Karpas-422 (cell line): Measurements from ENCODE around the gene ZC3H14. TPM values are rescaled to one million over a fixed set of nuclear protein-coding genes. Genes with fewer than 3 reads are reported as not detected.

Experiments used
- DNase-seq: peaks from one replicate; pipeline ENCODE4 v3.0.0-alpha.2; 2015
- H2AFZ ChIP-seq: fragments of 200-600 bp; sonication (generic); 2 replicates; pipeline ENCODE4 v1.6.1; 2014; ENCODE audit warnings: antibody characterized with exemption, low read length, mixed read lengths
- H3K27ac ChIP-seq: fragments of 200-600 bp; sonication (generic); 2 replicates; pipeline ENCODE4 v1.5.1; 2014; ENCODE audit warnings: mild to moderate bottlenecking, low read length, moderate library complexity
- H3K27me3 ChIP-seq: fragments of 200-600 bp; sonication (generic); 2 replicates; pipeline ENCODE4 v1.6.1; 2014; ENCODE audit warnings: low read length, mixed read lengths
- H3K36me3 ChIP-seq: fragments of 200-600 bp; sonication (generic); 2 replicates; pipeline ENCODE4 v1.6.1; 2014; ENCODE audit warnings: low read length, mixed read lengths; ENCODE audit not compliant: insufficient read depth
- H3K4me1 ChIP-seq: fragments of 200-600 bp; sonication (generic); 2 replicates; pipeline ENCODE4 v1.6.1; 2014; ENCODE audit warnings: mild to moderate bottlenecking, low read length, mixed read lengths
- H3K4me2 ChIP-seq: fragments of 200-600 bp; sonication (generic); 2 replicates; pipeline ENCODE4 v1.6.1; 2014; ENCODE audit warnings: low read length, low read depth, mild to moderate bottlenecking; ENCODE audit not compliant: poor library complexity, severe bottlenecking
- H3K4me3 ChIP-seq: fragments of 200-600 bp; sonication (generic); 2 replicates; pipeline ENCODE4 v1.5.1; 2014; ENCODE audit warnings: mild to moderate bottlenecking, antibody characterized with exemption, low read length, mixed read lengths
- H3K79me2 ChIP-seq: fragments of 200-600 bp; sonication (generic); 2 replicates; pipeline ENCODE4 v1.6.1; 2014; ENCODE audit warnings: mild to moderate bottlenecking, low read length, mixed read lengths
- H3K9ac ChIP-seq: fragments of 200-600 bp; sonication (generic); 2 replicates; pipeline ENCODE4 v1.6.0; 2014; ENCODE audit warnings: low read length
- H3K9me2 ChIP-seq: fragments of 200-600 bp; sonication (generic), shearing (Covaris generic); replicated peaks from 2 replicates; pipeline ENCODE4 v1.6.0; 2014; ENCODE audit warnings: mild to moderate bottlenecking, low read length, moderate library complexity; ENCODE audit not compliant: insufficient read depth
- H3K9me3 ChIP-seq: fragments of 300-700, 200-600 bp; sonication (generic); 2 replicates; pipeline ENCODE4 v1.6.1; 2014; ENCODE audit warnings: low read length, mixed read lengths
- H4K20me1 ChIP-seq: fragments of 200-600 bp; sonication (generic); 2 replicates; pipeline ENCODE4 v1.6.1; 2014; ENCODE audit warnings: mild to moderate bottlenecking, antibody characterized with exemption, low read length, low read depth; ENCODE audit not compliant: insufficient read depth
- total RNA-seq: library from RNA; depleted of rRNA; stranded (reverse); fragments of >200 nt; shearing (Covaris generic); gene quantifications from 2 replicates; pipeline ENCODE4 v1.2.3, GENCODE V29; 2014; ENCODE audit warnings: low replicate concordance

The ZC3H14 gene
- total RNA-seq, 1 experiment from 2014 or later: 91.1 TPM

DNA sequence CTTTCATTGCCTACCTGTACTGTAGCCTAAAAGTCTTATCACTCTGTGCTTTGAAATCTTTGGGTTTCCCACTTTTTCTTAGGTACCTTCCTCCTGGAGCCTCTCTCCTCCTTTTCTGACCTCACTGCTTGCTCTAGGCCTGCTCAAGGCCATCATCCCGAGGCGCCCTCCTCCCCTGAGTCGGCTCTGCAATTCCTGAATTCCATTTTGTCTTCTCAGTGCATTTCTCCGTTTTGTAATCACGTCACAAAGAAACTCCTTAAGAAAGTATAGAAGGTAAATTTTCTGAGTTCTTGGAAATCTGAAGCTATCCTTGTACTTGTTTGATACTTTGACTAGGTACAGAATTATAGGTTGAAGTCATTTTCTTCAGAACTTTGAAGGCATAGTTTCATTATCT is 25.2 kb downstream of the ZC3H14 start:
- H3K4me2 ChIP-seq: no peak overlapping the region
- peaks cover 30% of the 10 kb centered on the region for H3K79me2 ChIP-seq
- peaks cover 37% of the 10 kb centered on the region for H3K36me3 ChIP-seq
- H3K9ac ChIP-seq: no peak overlapping the region
- no peak overlapping the region for H3K4me3 ChIP-seq
- H3K4me1 ChIP-seq: no peaks in the 10 kb centered on the region
- no peaks in the 10 kb centered on the region for H3K27me3 ChIP-seq
- H2AFZ ChIP-seq: no peak overlapping the region
- no peaks in the 10 kb centered on the region for H4K20me1 ChIP-seq
- H3K9me3 ChIP-seq: no peaks in the 10 kb centered on the region
- no peaks in the 10 kb centered on the region for H3K9me2 ChIP-seq
- H3K27ac ChIP-seq: no peak overlapping the region
- DNase-seq: no peak

DNA sequence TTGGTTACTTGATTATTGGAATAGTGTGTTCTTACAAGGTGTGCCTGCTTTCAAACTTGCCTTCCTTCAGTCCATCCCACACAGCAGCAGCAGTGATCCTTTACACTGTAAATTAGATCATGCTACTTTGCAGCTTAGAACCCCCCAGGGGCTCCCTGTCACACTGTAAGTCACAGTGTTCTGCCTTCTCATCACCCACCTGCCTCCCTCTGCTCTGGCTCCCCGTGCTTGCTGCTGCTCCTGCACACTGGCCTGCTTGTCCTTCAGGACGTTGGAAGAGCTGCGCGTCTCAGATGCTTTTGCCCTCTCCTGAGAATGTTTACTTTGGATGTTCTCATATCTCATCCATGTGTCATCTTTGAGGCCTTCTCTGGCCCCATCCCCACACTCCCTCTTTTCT is 27.3 kb downstream of the ZC3H14 start:
- H3K79me2 ChIP-seq: peaks cover 23% of the 10 kb centered on the region
- no peaks in the 10 kb centered on the region for H4K20me1 ChIP-seq
- no peaks in the 10 kb centered on the region for H3K4me1 ChIP-seq
- no peak overlapping the region for H3K27ac ChIP-seq
- H3K9me2 ChIP-seq: no peaks in the 10 kb centered on the region
- H3K36me3 ChIP-seq: peaks cover 38% of the 10 kb centered on the region
- H3K4me3 ChIP-seq: no peak overlapping the region
- H2AFZ ChIP-seq: no peak overlapping the region
- H3K9me3 ChIP-seq: no peaks in the 10 kb centered on the region
- no peak overlapping the region for H3K9ac ChIP-seq
- no peak overlapping the region for H3K4me2 ChIP-seq
- H3K27me3 ChIP-seq: no peaks in the 10 kb centered on the region
- DNase-seq: no peak

DNA sequence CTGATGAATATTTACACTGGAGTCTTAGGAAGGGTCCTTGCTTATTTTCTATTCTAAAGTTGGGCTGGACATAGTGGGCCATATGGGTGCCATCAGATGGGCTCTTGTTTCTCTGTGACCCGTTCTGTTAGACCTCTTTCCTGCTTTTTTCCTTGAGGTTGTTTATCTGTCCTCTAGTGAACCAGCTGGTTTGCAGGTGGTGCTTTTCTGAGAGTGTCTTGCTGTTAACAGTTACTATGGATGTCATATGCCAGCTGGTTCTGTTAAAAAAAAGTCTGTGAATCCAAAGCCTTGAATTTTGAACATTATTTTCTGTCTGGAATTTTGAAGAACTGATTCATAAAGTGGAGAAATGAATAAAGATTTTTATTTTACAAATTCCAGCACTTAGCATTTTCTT is 29.2 kb downstream of the ZC3H14 start:
- Histone ChIP-seq H3K9me2 (no peaks in the 10 kb centered on the region), H3K27ac (no peak overlapping the region), H3K79me2 (peaks cover 26% of the 10 kb centered on the region), H4K20me1 (no peaks in the 10 kb centered on the region), H2AFZ (no peak overlapping the region), H3K9me3 (no peaks in the 10 kb centered on the region), H3K9ac (no peak overlapping the region), H3K4me3 (no peak overlapping the region), H3K27me3 (no peaks in the 10 kb centered on the region), H3K36me3 (peaks cover 45% of the 10 kb centered on the region), H3K4me1 (no peaks in the 10 kb centered on the region), H3K4me2 (no peak overlapping the region)
- no peak for DNase-seq

DNA sequence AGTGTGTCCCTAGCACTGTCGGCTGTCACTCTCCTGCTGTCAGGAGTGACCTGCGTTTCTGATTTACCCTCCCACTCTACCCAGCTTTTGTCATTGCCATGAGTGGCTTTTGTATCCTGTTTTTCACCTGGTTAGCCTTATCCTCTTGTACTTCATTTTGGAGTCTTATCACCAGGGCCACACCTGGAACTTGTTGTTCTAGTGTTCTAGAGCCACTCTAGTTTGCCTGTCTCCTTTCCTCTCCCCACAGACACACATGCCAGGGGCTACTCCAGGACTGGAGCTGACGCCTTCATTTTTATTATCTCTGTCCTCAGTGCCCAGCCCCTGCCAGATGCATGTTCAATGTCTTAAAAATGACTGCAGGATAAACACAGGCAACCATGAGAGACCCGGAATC is 34.2 kb downstream of the ZC3H14 start:
- Histone ChIP-seq H3K4me2 (no peak overlapping the region), H3K27ac (no peak overlapping the region), H3K9ac (no peak overlapping the region), H3K36me3 (peaks cover 60% of the 10 kb centered on the region), H2AFZ (no peak overlapping the region), H3K9me2 (no peaks in the 10 kb centered on the region), H4K20me1 (no peaks in the 10 kb centered on the region), H3K4me1 (no peaks in the 10 kb centered on the region), H3K4me3 (no peak overlapping the region), H3K27me3 (no peaks in the 10 kb centered on the region), H3K79me2 (peaks cover 7% of the 10 kb centered on the region), H3K9me3 (no peaks in the 10 kb centered on the region)
- DNase-seq: no peak

DNA sequence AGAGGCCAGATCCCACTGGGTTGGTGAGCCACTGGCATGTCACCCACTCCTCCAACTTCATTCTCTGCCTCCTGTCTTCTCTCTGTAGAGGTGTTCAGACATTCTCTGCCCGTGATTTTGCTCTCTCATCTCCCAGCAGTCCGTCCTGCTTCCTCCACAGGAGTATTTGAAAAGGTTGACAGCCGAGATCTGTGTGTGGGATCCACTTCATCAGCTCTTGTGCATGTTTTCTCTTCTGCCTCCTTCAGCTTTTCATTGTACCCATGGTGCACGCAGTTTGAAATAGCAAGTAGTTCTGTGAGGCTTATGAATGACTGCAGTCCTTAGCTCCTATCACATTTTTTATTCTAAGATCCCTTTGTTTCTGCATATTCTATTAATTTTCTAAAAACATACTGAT is 34.8 kb downstream of the ZC3H14 start:
- Histone ChIP-seq H4K20me1 (no peaks in the 10 kb centered on the region), H3K36me3 (peaks cover 65% of the 10 kb centered on the region), H3K79me2 (peaks cover 5% of the 10 kb centered on the region), H3K27me3 (no peaks in the 10 kb centered on the region), H3K9ac (no peak overlapping the region), H3K4me1 (no peaks in the 10 kb centered on the region), H3K27ac (no peak overlapping the region), H3K4me3 (no peak overlapping the region), H3K9me3 (no peaks in the 10 kb centered on the region), H3K4me2 (no peak overlapping the region), H2AFZ (no peak overlapping the region), H3K9me2 (no peaks in the 10 kb centered on the region)
- DNase-seq: no peak

DNA sequence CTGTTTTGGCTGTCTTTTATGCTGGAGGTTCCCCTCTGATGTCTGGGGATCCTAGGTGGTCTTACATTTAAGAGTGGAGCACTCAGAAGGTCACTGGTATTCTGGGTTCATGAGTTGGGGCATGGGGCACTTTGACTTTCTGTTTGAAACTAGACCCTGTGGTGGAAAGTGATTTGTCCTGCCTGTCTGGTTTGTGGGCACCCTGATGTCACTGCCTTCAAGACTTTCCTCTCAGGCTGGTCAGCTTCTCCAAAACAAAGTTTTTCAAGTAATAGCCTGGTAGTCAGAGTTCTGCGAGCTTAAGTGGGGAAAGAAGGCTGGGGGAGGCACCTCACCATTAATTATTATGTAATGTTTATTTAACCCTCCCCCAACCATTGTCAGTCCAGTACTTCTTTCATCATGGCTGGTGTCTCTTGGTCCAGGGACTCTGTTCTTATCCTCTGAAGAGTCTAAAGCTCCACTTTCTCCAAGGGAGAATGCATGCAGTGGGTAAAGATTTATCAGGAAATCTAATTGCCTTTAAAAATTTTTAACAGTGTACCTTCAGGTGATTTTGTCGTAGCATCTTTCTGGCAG is 35.3 kb downstream of the ZC3H14 start:
- Histone ChIP-seq H3K27me3 (no peaks in the 10 kb centered on the region), H3K9me2 (no peaks in the 10 kb centered on the region), H3K79me2 (peaks cover 5% of the 10 kb centered on the region), H3K4me3 (no peak overlapping the region), H3K9me3 (no peaks in the 10 kb centered on the region), H3K9ac (no peak overlapping the region), H3K36me3 (peaks cover 68% of the 10 kb centered on the region), H2AFZ (no peak overlapping the region), H3K4me1 (no peaks in the 10 kb centered on the region), H3K27ac (no peak overlapping the region), H4K20me1 (no peaks in the 10 kb centered on the region), H3K4me2 (no peak overlapping the region)
- DNase-seq: no peak

DNA sequence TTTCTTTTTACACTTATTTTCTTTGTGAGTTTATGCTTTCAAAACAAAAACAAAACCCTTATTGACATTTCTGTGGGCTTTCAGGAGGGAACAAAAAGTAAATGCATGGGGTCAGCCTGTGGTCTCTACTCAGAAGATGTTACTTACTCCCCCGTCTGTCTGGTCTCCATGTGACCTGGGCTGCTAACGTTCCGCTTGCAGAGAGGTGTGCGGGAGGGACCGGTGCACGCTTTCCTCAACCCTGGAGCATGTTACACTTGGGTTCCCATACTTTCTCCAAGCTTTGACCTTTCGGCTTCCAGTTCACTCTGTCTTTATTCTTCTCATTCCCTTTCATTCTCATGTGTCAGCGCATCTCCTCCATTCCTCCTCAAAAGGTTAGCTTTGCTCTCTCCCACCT is 36.5 kb downstream of the ZC3H14 start:
- no peak overlapping the region for H3K4me3 ChIP-seq
- H3K9me3 ChIP-seq: no peaks in the 10 kb centered on the region
- H3K79me2 ChIP-seq: peaks cover 5% of the 10 kb centered on the region
- H3K4me1 ChIP-seq: no peaks in the 10 kb centered on the region
- peaks cover 68% of the 10 kb centered on the region; the same call in 1 of the 2 replicates for H3K36me3 ChIP-seq
- H3K9me2 ChIP-seq: no peaks in the 10 kb centered on the region
- no peak overlapping the region for H3K9ac ChIP-seq
- no peak overlapping the region for H2AFZ ChIP-seq
- no peaks in the 10 kb centered on the region for H4K20me1 ChIP-seq
- H3K27me3 ChIP-seq: no peaks in the 10 kb centered on the region
- no peak for DNase-seq
- H3K27ac ChIP-seq: no peak overlapping the region
- H3K4me2 ChIP-seq: no peak overlapping the region

DNA sequence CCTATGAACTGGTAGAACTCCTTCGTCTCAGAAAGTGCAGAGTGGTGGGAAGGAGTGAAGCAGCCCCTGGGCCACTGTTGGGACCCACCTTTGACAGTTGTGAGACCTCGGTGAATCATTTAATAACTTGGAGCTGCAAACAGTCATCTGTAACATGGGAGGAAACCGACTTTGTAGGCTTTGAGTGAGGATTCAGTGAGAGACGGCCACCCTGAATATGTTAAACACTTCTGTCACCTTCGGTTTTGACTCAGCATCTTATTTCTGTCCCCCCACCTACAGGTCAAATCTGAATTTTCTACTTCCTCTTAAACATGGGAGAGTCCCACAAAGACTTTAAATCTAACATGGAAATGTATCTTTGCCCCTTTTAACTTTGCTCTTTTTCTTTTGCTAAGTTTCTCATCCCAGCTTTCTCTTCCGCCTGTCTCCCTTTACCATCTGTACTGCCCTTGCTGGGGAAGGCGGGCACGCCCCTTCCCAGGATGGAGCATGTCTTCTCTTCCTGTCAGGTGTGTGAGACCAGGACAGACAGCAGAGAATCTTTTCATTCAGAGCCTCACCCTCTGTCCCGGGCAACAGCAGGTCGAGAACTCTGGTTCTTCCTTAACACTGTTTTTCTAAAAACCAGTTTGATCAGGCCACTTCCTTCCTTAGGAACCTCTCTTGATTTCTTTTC is 37.1 kb downstream of the ZC3H14 start:
- H3K27ac ChIP-seq: no peak overlapping the region
- H3K27me3 ChIP-seq: no peaks in the 10 kb centered on the region
- no peaks in the 10 kb centered on the region for H3K9me2 ChIP-seq
- no peak overlapping the region for H3K4me2 ChIP-seq
- H4K20me1 ChIP-seq: no peaks in the 10 kb centered on the region
- no peak overlapping the region for H3K9ac ChIP-seq
- H3K36me3 ChIP-seq: peaks cover 66% of the 10 kb centered on the region; the same call in 1 of the 2 replicates
- H3K79me2 ChIP-seq: peaks cover 5% of the 10 kb centered on the region
- no peaks in the 10 kb centered on the region for H3K9me3 ChIP-seq
- H2AFZ ChIP-seq: no peak overlapping the region
- no peak overlapping the region for H3K4me3 ChIP-seq
- no peak for DNase-seq
- H3K4me1 ChIP-seq: no peaks in the 10 kb centered on the region
